ENCODE results near the gene SUDS3.

DNA sequence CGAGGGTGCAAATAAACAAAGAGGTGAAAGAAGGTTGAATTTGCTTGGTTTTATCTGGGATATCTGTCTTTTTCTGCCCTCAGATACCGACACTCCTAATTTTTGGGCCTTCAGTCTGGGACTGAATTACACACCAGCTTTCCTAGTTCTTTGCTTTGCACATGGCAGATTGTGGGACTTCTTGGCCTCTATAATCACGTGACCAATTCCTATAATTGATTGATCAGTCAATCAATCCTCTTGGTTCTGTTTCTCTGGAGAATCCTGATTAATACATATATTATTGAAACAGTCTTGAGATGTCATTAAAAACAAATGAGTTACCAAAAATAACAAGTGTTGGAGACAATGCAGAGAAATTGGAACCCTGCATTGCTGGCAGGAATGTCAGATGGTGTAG, 62.7 kb downstream of the SUDS3 start:
- TF ChIP-seq, protein P1, sequence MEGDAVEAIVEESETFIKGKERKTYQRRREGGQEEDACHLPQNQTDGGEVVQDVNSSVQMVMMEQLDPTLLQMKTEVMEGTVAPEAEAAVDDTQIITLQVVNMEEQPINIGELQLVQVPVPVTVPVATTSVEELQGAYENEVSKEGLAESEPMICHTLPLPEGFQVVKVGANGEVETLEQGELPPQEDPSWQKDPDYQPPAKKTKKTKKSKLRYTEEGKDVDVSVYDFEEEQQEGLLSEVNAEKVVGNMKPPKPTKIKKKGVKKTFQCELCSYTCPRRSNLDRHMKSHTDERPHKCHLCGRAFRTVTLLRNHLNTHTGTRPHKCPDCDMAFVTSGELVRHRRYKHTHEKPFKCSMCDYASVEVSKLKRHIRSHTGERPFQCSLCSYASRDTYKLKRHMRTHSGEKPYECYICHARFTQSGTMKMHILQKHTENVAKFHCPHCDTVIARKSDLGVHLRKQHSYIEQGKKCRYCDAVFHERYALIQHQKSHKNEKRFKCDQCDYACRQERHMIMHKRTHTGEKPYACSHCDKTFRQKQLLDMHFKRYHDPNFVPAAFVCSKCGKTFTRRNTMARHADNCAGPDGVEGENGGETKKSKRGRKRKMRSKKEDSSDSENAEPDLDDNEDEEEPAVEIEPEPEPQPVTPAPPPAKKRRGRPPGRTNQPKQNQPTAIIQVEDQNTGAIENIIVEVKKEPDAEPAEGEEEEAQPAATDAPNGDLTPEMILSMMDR (conservative IDR thresholded peaks at IDR 0.05; ENCODE audit: low read depth, low read length), result no peak
- TF ChIP-seq EZH2 (IDR thresholded peaks at IDR 0.05; ENCODE audit: low read length, unreplicated experiment) (no peak), EZH2phosphoT487 (IDR thresholded peaks at IDR 0.05; ENCODE audit: borderline replicate concordance, low read length) (no peak)
